SK-N-SH (cell line): ENCODE measurements around the gene SFT2D1. TPM values are rescaled to one million over a fixed set of nuclear protein-coding genes. Genes with fewer than 3 reads are reported as not detected.
A peak's percentile ranks its signal among the peaks of the same experiment; 100 is the strongest.

ENCODE experiments used
- CTCF ChIA-PET: fragments of 300-600, 350-600 bp; formaldehyde crosslinking; extraction: SDS; loops from one replicate; lab custom pipeline; 2021; lab: Yijun Ruan, JAX
- POLR2A ChIA-PET: fragments of 350-600 bp; sonication (Branson Sonifier 250); formaldehyde crosslinking; extraction: SDS; loops from one replicate; lab custom pipeline; 2020; ENCODE audit warnings: antibody characterized with exemption, inconsistent platforms; lab: Yijun Ruan, JAX
- DNase-seq: peaks from one replicate; pipeline ENCODE4 v3.0.0; 2012
- H2AFZ ChIP-seq: fragments of 200-600 bp; sonication (generic); 2 replicates; pipeline ENCODE4 v1.8.1; 2016; ENCODE audit warnings: antibody characterized with exemption, mild to moderate bottlenecking, low read depth
- H3F3A ChIP-seq: fragments of 200-600 bp; sonication (generic); replicated peaks from 2 replicates; pipeline ENCODE3; 2016; ENCODE audit warnings: antibody characterized with exemption, mild to moderate bottlenecking; ENCODE audit not compliant: insufficient read depth
- H3K27ac ChIP-seq, 2 experiments: fragments of 200-500 bp in 1 of 2; fragments of 200-600 bp in 1 of 2; sonication (Bioruptor generic) in 1 of 2; sonication (generic), shearing (Covaris generic) in 1 of 2; 2 replicates each; pipeline versions ENCODE4 v1.5.1 to v1.6.1; 2014 to 2016; ENCODE audit warnings: low read depth in 2 of 2, inconsistent platforms in 1 of 2, low read length in 1 of 2, mild to moderate bottlenecking in 1 of 2, mixed read lengths in 1 of 2
- H3K27me3 ChIP-seq: fragments of 200-600 bp; sonication (generic), shearing (Covaris generic); 2 replicates; pipeline ENCODE4 v1.6.1; 2016; ENCODE audit warnings: mixed run types; ENCODE audit not compliant: insufficient read depth
- H3K36me3 ChIP-seq, 2 experiments: fragments of 200-500 bp in 1 of 2; fragments of 200-600 bp in 1 of 2; sonication (Bioruptor generic) in 1 of 2; sonication (generic) in 1 of 2; replicated peaks in 1 of 2; 2 replicates each; pipeline versions ENCODE3 to v1.5.1; 2014 to 2016; ENCODE audit warnings: low read length in 1 of 2, mild to moderate bottlenecking in 1 of 2; ENCODE audit not compliant: insufficient read depth in 2 of 2, control insufficient read depth in 1 of 2
- H3K4me1 ChIP-seq, 2 experiments: fragments of 200-500 bp in 1 of 2; fragments of 200-600 bp in 1 of 2; sonication (Bioruptor generic) in 1 of 2; sonication (generic), shearing (Covaris generic) in 1 of 2; 2 replicates each; pipeline versions ENCODE4 v1.5.1 to v1.6.1; 2014 to 2016; ENCODE audit warnings: low read depth in 1 of 2, low read length in 1 of 2, mixed run types in 1 of 2; ENCODE audit not compliant: insufficient read depth in 2 of 2, control insufficient read depth in 1 of 2
- H3K4me2 ChIP-seq: fragments of 200-600 bp; sonication (generic), shearing (Covaris generic); 2 replicates; pipeline ENCODE4 v1.6.1; 2017; ENCODE audit warnings: mixed run types
- H3K4me3 ChIP-seq, 2 experiments: fragments of 200-500 bp in 1 of 2; fragments of 200-600 bp in 1 of 2; sonication (Bioruptor generic) in 1 of 2; sonication (generic), shearing (Covaris generic) in 1 of 2; 2 replicates each; pipeline versions ENCODE4 v1.5.1 to v1.8.1; 2014 to 2016; ENCODE audit warnings: low read depth in 2 of 2, inconsistent platforms in 1 of 2, low read length in 1 of 2, mild to moderate bottlenecking in 1 of 2, mixed read lengths in 1 of 2, moderate library complexity in 1 of 2
- H3K79me2 ChIP-seq: fragments of 200-600 bp; sonication (generic); 2 replicates; pipeline ENCODE4 v1.8.1; 2017; ENCODE audit warnings: mild to moderate bottlenecking; ENCODE audit not compliant: insufficient read depth
- H3K9ac ChIP-seq: fragments of 200-600 bp; sonication (generic); 2 replicates; pipeline ENCODE4 v1.6.1; 2017; ENCODE audit warnings: mixed run types
- H3K9me2 ChIP-seq: fragments of 200-600 bp; sonication (generic); 2 replicates; pipeline ENCODE4 v1.6.1; 2017; ENCODE audit warnings: mixed run types
- H3K9me3 ChIP-seq: fragments of 200-600 bp; sonication (generic); 2 replicates; pipeline ENCODE4 v1.6.1; 2017; ENCODE audit warnings: mixed run types, mild to moderate bottlenecking, moderate library complexity
- H4K20me1 ChIP-seq: fragments of 200-600 bp; sonication (generic); 2 replicates; pipeline ENCODE4 v1.6.1; 2017; ENCODE audit warnings: mild to moderate bottlenecking, mixed run types; ENCODE audit not compliant: insufficient read depth
- CHD2 ChIP-seq: fragments of 150-350 bp; IDR thresholded peaks from 2 replicates; pipeline ENCODE4 v1.6.1; 2018; ENCODE audit warnings: low read length; ENCODE audit not compliant: partially characterized antibody
- EZH2phosphoT487 ChIP-seq: fragments of 200-600 bp; sonication (generic); IDR thresholded peaks from 2 replicates; pipeline ENCODE4 v1.6.1; 2017; ENCODE audit warnings: low read depth, mixed run types, mild to moderate bottlenecking, antibody characterized with exemption, moderate library complexity, borderline replicate concordance
- GATA2 ChIP-seq: sonication (generic); formaldehyde crosslinking; IDR thresholded peaks from 2 replicates; pipeline ENCODE4 v1.5.0; 2020; ENCODE audit warnings: mild to moderate bottlenecking, missing genetic modification reagents
- JUND ChIP-seq: IDR thresholded peaks from 2 replicates; pipeline ENCODE4 v1.4.0; 2012
- NFIC ChIP-seq: IDR thresholded peaks from 2 replicates; pipeline ENCODE4 v1.4.0; 2012; ENCODE audit warnings: borderline replicate concordance
- NRF1 ChIP-seq: IDR thresholded peaks from 2 replicates; pipeline ENCODE4 v1.6.1; 2012; ENCODE audit warnings: low read depth, mild to moderate bottlenecking, low read length
- POLR2AphosphoS5 ChIP-seq: IDR thresholded peaks from 2 replicates; pipeline ENCODE4 v1.6.1; 2012; ENCODE audit warnings: low read depth, low read length
- RFX5 ChIP-seq: IDR thresholded peaks from 2 replicates; pipeline ENCODE4 v1.6.1; 2012; ENCODE audit warnings: mild to moderate bottlenecking, improper control_type of control experiment, low read length
- SIN3A ChIP-seq: IDR thresholded peaks from 2 replicates; pipeline ENCODE4 v1.6.1; 2012; ENCODE audit warnings: low read depth, mild to moderate bottlenecking, low read length, moderate library complexity, borderline replicate concordance
- TAF1 ChIP-seq: IDR thresholded peaks from 2 replicates; pipeline ENCODE4 v1.6.1; 2012; ENCODE audit warnings: low read depth, mild to moderate bottlenecking, low read length, moderate library complexity, borderline replicate concordance
- TCF12 ChIP-seq: IDR thresholded peaks from 2 replicates; pipeline ENCODE4 v1.4.0; 2012
- YY1 ChIP-seq: IDR thresholded peaks from 2 replicates; pipeline ENCODE4 v1.4.0; 2012; ENCODE audit warnings: low read depth, mild to moderate bottlenecking
- WGBS: methylation state at CpG from one replicate; pipeline ENCODE4 v1.1.6; 2017; ENCODE audit warnings: low lambda C conversion rate; 5-methylcytosine and 5-hydroxymethylcytosine counted together
- polyA plus RNA-seq, 3 experiments: library from polyadenylated mRNA; depleted of rRNA; stranded (reverse); fragments of >200 nt; gene quantifications; 2 replicates each; pipeline ENCODE4 v1.2.3, GENCODE V29; 2012
- TF ChIP-seq, protein P1 (sequence below): IDR thresholded peaks from 2 replicates; pipeline ENCODE4 v1.4.0; 2012; ENCODE audit warnings: low read depth, borderline replicate concordance
- TF ChIP-seq, protein P2 (sequence below): IDR thresholded peaks from 2 replicates; pipeline ENCODE4 v1.4.0; 2012; ENCODE audit warnings: low read depth
- TF ChIP-seq, protein P3 (sequence below): fragments of 150-350 bp; IDR thresholded peaks from 2 replicates; pipeline ENCODE4 v1.6.1; 2017; ENCODE audit warnings: antibody characterized with exemption, low read length, low read depth, borderline replicate concordance
- TF ChIP-seq, protein P4 (sequence below): IDR thresholded peaks from 2 replicates; pipeline ENCODE4; 2012
- TF ChIP-seq, protein P5 (sequence below): fragments of 200-600 bp; sonication (generic); IDR thresholded peaks from 2 replicates; pipeline ENCODE4 v1.6.1; 2017; ENCODE audit warnings: antibody characterized with exemption, mild to moderate bottlenecking, moderate library complexity
- TF ChIP-seq, protein P6 (sequence below): fragments of 150-350 bp; IDR thresholded peaks from 2 replicates; pipeline ENCODE4 v1.6.1; 2016; ENCODE audit warnings: mild to moderate bottlenecking, low read depth, low read length

Gene SFT2D1
- polyA plus RNA-seq, 1 of the 3 experiments (the other 2 are of a cell fraction), result 131 TPM

DNA sequence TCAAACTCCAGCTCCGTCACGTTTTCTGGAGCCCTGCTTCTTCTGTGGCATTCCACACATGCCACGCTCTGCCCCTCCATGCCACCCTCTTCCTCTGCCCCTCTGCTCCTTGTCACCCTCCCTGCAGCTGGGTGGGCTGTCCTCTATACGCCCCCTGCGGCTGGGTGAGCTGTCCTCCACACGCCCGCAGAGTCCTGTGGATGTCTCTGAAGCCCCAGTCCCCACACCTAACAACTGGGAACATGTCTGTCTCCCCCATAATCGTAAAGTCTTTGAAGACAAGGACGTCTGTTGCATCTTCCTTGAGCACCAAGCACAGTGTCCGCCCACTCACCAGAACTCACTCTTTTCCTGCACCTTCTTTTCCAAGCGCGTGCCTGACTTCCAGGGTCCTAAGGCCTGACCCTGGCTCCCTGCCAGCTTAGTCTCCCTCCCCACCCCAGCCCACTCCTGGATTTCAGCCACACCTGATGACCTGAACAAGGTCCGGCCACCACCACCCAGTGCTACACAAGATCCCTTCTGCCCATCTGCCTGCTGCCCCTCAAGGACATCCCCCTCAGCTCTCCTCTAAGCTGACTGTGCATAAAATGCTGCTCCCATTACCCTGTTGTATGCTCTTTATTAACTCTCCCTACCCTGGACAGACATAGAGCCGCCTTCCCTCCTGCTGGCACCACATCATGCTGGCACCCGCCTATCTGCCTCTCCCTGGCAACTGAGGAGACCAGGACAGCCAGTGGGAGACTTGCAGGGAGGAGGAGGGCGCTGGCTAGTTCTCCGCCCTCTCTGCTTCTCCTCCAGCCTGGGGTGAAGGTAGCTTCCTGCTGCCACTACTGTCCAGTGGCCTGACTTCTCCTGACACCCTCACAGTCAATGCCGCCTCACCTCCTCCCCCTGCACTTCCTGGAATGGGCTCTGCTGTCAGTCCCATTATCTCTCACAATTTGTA lies 23.4 kb downstream of the SFT2D1 start:
- Histone ChIP-seq H3K4me1 (peaks cover 0 to 3% of the 10 kb centered on the region in 2 experiments; a peak in 2 of 4 replicates), H4K20me1 (no peaks in the 10 kb centered on the region), H3K27me3 (no peaks in the 10 kb centered on the region), H3K9me2 (no peaks in the 10 kb centered on the region), H2AFZ (no peak overlapping the region), H3K79me2 (no peaks in the 10 kb centered on the region), H3K36me3 (peaks cover 30 to 31% of the 10 kb centered on the region in 2 experiments), H3K9me3 (no peaks in the 10 kb centered on the region), H3F3A (peaks cover 5% of the 10 kb centered on the region), H3K4me2 (no peak overlapping the region), H3K27ac (no peak overlapping the region), H3K4me3 (no peak overlapping the region), H3K9ac (no peak overlapping the region)
- CTCF ChIA-PET, result interaction anchor here (0.9 to 2.3 kb wide), 5 partner anchors 9 to 82 kb away, joined by 3 to 7 read pairs (median 4); no protein-coding TSS in a partner anchor
- TF ChIP-seq GATA2 (CRISPR knock-in tag) (no peak), POLR2AphosphoS5 (no peak), RFX5 (0 out of 2 replicates have a peak, but pooled peaks have one; percentile 46), CHD2 (no peak), TCF12 (no peak), EZH2phosphoT487 (no peak), NRF1 (no peak)
- TF ChIP-seq, protein P1, sequence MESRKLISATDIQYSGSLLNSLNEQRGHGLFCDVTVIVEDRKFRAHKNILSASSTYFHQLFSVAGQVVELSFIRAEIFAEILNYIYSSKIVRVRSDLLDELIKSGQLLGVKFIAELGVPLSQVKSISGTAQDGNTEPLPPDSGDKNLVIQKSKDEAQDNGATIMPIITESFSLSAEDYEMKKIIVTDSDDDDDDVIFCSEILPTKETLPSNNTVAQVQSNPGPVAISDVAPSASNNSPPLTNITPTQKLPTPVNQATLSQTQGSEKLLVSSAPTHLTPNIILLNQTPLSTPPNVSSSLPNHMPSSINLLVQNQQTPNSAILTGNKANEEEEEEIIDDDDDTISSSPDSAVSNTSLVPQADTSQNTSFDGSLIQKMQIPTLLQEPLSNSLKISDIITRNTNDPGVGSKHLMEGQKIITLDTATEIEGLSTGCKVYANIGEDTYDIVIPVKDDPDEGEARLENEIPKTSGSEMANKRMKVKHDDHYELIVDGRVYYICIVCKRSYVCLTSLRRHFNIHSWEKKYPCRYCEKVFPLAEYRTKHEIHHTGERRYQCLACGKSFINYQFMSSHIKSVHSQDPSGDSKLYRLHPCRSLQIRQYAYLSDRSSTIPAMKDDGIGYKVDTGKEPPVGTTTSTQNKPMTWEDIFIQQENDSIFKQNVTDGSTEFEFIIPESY, result no peak
- WGBS, result 90% methylated on average over 18 of the region's 18 CpGs
- peak; percentile 35 for DNase-seq
- POLR2A ChIA-PET, result no interaction called here

DNA sequence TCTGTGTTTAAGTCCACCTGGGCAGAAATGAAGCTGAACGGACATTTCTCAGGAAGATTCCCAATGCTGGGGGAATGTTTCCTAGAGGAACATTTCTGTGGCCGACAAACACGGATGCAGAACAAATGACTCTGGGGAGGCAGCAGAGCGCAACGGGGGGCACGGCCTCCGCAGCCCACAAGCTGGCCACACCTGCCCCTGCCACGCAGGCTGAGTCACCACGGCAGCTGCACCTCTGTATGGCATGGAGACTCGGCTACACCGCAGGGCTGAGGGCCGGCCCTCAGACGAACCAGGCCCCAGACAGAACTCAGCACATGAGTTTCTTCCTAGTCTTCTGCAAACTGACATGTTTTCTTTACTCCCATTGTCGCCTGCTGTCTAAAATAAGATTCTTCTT lies 24.1 kb downstream of the SFT2D1 start:
- POLR2A ChIA-PET, result no interaction called here
- Histone ChIP-seq H3K4me3 (no peak overlapping the region), H3K4me1 (peaks cover 0 to 3% of the 10 kb centered on the region in 2 experiments; a peak in 2 of 4 replicates), H3K27me3 (no peaks in the 10 kb centered on the region), H3K36me3 (peaks cover 26 to 27% of the 10 kb centered on the region in 2 experiments), H2AFZ (no peak overlapping the region), H3K4me2 (no peak overlapping the region), H3K9ac (no peak overlapping the region), H3K9me3 (no peaks in the 10 kb centered on the region), H3F3A (peaks cover 5% of the 10 kb centered on the region), H3K79me2 (no peaks in the 10 kb centered on the region), H3K27ac (no peak overlapping the region), H4K20me1 (no peaks in the 10 kb centered on the region), H3K9me2 (no peaks in the 10 kb centered on the region)
- CTCF ChIA-PET, result interaction anchor here (0.9 to 1.8 kb wide), 2 partner anchors 8 to 24 kb away, joined by 3 to 4 read pairs; no protein-coding TSS in a partner anchor
- no peak for DNase-seq
- WGBS, result 87% methylated on average over 14 of the region's 14 CpGs
- TF ChIP-seq NFIC (no peak), YY1 (no peak), JUND (no peak), SIN3A (no peak), TAF1 (no peak)
- TF ChIP-seq, protein P2, sequence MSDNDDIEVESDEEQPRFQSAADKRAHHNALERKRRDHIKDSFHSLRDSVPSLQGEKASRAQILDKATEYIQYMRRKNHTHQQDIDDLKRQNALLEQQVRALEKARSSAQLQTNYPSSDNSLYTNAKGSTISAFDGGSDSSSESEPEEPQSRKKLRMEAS, result no peak
- TF ChIP-seq, protein P3, sequence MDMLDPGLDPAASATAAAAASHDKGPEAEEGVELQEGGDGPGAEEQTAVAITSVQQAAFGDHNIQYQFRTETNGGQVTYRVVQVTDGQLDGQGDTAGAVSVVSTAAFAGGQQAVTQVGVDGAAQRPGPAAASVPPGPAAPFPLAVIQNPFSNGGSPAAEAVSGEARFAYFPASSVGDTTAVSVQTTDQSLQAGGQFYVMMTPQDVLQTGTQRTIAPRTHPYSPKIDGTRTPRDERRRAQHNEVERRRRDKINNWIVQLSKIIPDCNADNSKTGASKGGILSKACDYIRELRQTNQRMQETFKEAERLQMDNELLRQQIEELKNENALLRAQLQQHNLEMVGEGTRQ, result no peak
- TF ChIP-seq, protein P4, sequence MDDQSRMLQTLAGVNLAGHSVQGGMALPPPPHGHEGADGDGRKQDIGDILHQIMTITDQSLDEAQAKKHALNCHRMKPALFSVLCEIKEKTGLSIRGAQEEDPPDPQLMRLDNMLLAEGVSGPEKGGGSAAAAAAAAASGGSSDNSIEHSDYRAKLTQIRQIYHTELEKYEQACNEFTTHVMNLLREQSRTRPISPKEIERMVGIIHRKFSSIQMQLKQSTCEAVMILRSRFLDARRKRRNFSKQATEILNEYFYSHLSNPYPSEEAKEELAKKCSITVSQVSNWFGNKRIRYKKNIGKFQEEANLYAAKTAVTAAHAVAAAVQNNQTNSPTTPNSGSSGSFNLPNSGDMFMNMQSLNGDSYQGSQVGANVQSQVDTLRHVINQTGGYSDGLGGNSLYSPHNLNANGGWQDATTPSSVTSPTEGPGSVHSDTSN, result no peak
- TF ChIP-seq, protein P5, sequence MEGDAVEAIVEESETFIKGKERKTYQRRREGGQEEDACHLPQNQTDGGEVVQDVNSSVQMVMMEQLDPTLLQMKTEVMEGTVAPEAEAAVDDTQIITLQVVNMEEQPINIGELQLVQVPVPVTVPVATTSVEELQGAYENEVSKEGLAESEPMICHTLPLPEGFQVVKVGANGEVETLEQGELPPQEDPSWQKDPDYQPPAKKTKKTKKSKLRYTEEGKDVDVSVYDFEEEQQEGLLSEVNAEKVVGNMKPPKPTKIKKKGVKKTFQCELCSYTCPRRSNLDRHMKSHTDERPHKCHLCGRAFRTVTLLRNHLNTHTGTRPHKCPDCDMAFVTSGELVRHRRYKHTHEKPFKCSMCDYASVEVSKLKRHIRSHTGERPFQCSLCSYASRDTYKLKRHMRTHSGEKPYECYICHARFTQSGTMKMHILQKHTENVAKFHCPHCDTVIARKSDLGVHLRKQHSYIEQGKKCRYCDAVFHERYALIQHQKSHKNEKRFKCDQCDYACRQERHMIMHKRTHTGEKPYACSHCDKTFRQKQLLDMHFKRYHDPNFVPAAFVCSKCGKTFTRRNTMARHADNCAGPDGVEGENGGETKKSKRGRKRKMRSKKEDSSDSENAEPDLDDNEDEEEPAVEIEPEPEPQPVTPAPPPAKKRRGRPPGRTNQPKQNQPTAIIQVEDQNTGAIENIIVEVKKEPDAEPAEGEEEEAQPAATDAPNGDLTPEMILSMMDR, result no peak
- TF ChIP-seq, protein P6, sequence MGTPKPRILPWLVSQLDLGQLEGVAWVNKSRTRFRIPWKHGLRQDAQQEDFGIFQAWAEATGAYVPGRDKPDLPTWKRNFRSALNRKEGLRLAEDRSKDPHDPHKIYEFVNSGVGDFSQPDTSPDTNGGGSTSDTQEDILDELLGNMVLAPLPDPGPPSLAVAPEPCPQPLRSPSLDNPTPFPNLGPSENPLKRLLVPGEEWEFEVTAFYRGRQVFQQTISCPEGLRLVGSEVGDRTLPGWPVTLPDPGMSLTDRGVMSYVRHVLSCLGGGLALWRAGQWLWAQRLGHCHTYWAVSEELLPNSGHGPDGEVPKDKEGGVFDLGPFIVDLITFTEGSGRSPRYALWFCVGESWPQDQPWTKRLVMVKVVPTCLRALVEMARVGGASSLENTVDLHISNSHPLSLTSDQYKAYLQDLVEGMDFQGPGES, result no peak
